Endothelial cell of umbilical vein (primary cell): Measurements from ENCODE around the gene KRTAP1-1. TPM values are rescaled to one million over a fixed set of nuclear protein-coding genes. Genes with fewer than 3 reads are reported as not detected.

Source experiments
- BruUV-seq: library from RNA; stranded (reverse); fragments of 400-500 nt; replicated peaks from 2 replicates; lab custom pipeline; 2021; lab: Mats Ljungman, UMichigan
- CTCF ChIA-PET: fragments of 300-600, 350-600 bp; sonication (Branson Sonifier 250); formaldehyde crosslinking; loops from one replicate; lab custom pipeline; 2021; ENCODE audit warnings: antibody characterized with exemption, inconsistent platforms; lab: Charles Lee
- POLR2A ChIA-PET: fragments of 300-600, 350-600 bp; sonication (Branson Sonifier 250); formaldehyde crosslinking; loops from one replicate; lab custom pipeline; 2021; ENCODE audit warnings: antibody characterized with exemption, inconsistent platforms; lab: Charles Lee
- DNase-seq: peaks from one replicate; pipeline ENCODE4 v3.0.0-alpha.2; 2011; ENCODE audit warnings: low read depth, low spot score
- FAIRE-seq: peaks from 2 replicates; lab custom pipeline; 2011; peaks lifted over from hg19 to GRCh38; lab: Jason Lieb, UNC
- H2AFZ ChIP-seq: 2 replicates; pipeline ENCODE4 v1.6.0; 2012; ENCODE audit warnings: low read depth, low read length, control low read depth, inconsistent platforms
- H3K27ac ChIP-seq: 2 replicates; pipeline ENCODE4 v1.5.1; 2011; ENCODE audit warnings: low read depth, mild to moderate bottlenecking, control low read depth, low read length, moderate library complexity; ENCODE audit not compliant: insufficient read depth
- H3K27me3 ChIP-seq, 2 experiments: 2 replicates each; pipeline versions ENCODE4 v1.6.0 to v1.6.1; 2011; ENCODE audit warnings: low read length in 2 of 2, mixed read lengths in 1 of 2; ENCODE audit not compliant: control insufficient read depth in 2 of 2, insufficient read depth in 2 of 2
- H3K36me3 ChIP-seq, 2 experiments: 2 replicates in 1 of 2; 3 replicates in 1 of 2; pipeline ENCODE4 v1.5.1; 2011; ENCODE audit warnings: low read length in 2 of 2, mild to moderate bottlenecking in 1 of 2, moderate library complexity in 1 of 2; ENCODE audit not compliant: control insufficient read depth in 2 of 2, insufficient read depth in 2 of 2; ENCODE audit errors: extremely low read depth in 1 of 2
- H3K4me1 ChIP-seq: 3 replicates; pipeline ENCODE4 v1.5.1; 2011; ENCODE audit warnings: mild to moderate bottlenecking, low read length; ENCODE audit not compliant: control insufficient read depth, insufficient read depth; ENCODE audit errors: extremely low read depth
- H3K4me2 ChIP-seq: 2 replicates; pipeline ENCODE4 v1.6.1; 2011; ENCODE audit warnings: low read length, control low read depth, mixed read lengths; ENCODE audit not compliant: insufficient read depth
- H3K4me3 ChIP-seq, 3 experiments: fragments of 200-600 bp in 1 of 3; sonication (generic), shearing (Covaris generic) in 1 of 3; replicated peaks in 1 of 3; 2 replicates each; pipeline ENCODE4 v1.5.1; 2011 to 2016; ENCODE audit warnings: control low read depth in 3 of 3, low read length in 3 of 3, mild to moderate bottlenecking in 2 of 3, inconsistent platforms in 1 of 3, low read depth in 1 of 3, moderate library complexity in 1 of 3; ENCODE audit not compliant: insufficient read depth in 1 of 3
- H3K79me2 ChIP-seq: 2 replicates; pipeline ENCODE4 v1.6.0; 2012; ENCODE audit warnings: low read length, inconsistent platforms; ENCODE audit not compliant: control insufficient read depth, insufficient read depth
- H3K9ac ChIP-seq: replicated peaks from 2 replicates; pipeline ENCODE3; 2011; ENCODE audit warnings: low read length, control low read depth; ENCODE audit not compliant: insufficient read depth; ENCODE audit errors: extremely low read depth
- H3K9me1 ChIP-seq: replicated peaks from 3 replicates; pipeline ENCODE4 v1.6.0; 2011; ENCODE audit warnings: mild to moderate bottlenecking, low read length; ENCODE audit not compliant: control insufficient read depth, insufficient read depth; ENCODE audit errors: extremely low read depth
- H3K9me3 ChIP-seq: replicated peaks from 2 replicates; pipeline ENCODE4 v1.5.1; 2012; ENCODE audit warnings: low read length, inconsistent platforms; ENCODE audit not compliant: control insufficient read depth, insufficient read depth
- H4K20me1 ChIP-seq: replicated peaks from 2 replicates; pipeline ENCODE3; 2011; ENCODE audit warnings: mild to moderate bottlenecking, low read length; ENCODE audit not compliant: control insufficient read depth, insufficient read depth; ENCODE audit errors: extremely low read depth
- EZH2 ChIP-seq: IDR thresholded peaks from 2 replicates; pipeline ENCODE4 v1.6.1; 2012; ENCODE audit warnings: borderline replicate concordance, low read depth, mild to moderate bottlenecking, moderate library complexity, low read length, inconsistent platforms; ENCODE audit not compliant: severe bottlenecking
- FOS ChIP-seq: IDR thresholded peaks from 2 replicates; pipeline ENCODE4 v1.6.1; 2011; ENCODE audit warnings: mild to moderate bottlenecking, low read length, moderate library complexity, borderline replicate concordance; ENCODE audit not compliant: insufficient read depth
- GATA2 ChIP-seq: IDR thresholded peaks from 2 replicates; pipeline ENCODE4 v1.7.0; 2011; ENCODE audit warnings: low read depth, mild to moderate bottlenecking, moderate library complexity, mixed read lengths, low read length; ENCODE audit not compliant: insufficient read length, insufficient read depth
- JUN ChIP-seq: IDR thresholded peaks from 2 replicates; pipeline ENCODE4 v1.6.1; 2011; ENCODE audit warnings: borderline replicate concordance, low read depth; ENCODE audit not compliant: insufficient read length, insufficient read depth
- MYC ChIP-seq: IDR thresholded peaks from one replicate; pipeline ENCODE4 v1.6.1; 2011; ENCODE audit warnings: mild to moderate bottlenecking, low read depth, low read length
- POLR2A ChIP-seq: IDR thresholded peaks from 2 replicates; pipeline ENCODE4 v1.6.1; 2012; ENCODE audit warnings: low read depth, mild to moderate bottlenecking, control low read depth, low read length
- POLR2AphosphoS5 ChIP-seq: IDR thresholded peaks from 2 replicates; pipeline ENCODE4 v1.6.1; 2012; ENCODE audit warnings: low read depth, mild to moderate bottlenecking, control low read depth, low read length, moderate library complexity; ENCODE audit not compliant: insufficient read depth
- dilution Hi-C: fragments of 300-500 bp; cut with MboI; formaldehyde crosslinking; loops from one replicate; pipeline ENCODE4 v1.15.0; 2019; ENCODE audit warnings: low sequenced_read_pairs; ENCODE audit not compliant: extremely low pct_ligation_motif_present
- intact Hi-C: fragments of 100-400 bp; cut with micrococcal nuclease; formaldehyde crosslinking; loops from one replicate; pipeline ENCODE4 v1.10.0; 2022
- polyA plus RNA-seq, 4 experiments: library from polyadenylated mRNA; depleted of rRNA in 3 of 4; stranded (reverse) in 3 of 4; unstranded in 1 of 4; fragments of >200 nt; gene quantifications; 2 replicates each; pipeline versions ENCODE4 v1.2.1 to v1.2.3, GENCODE V29; 2011 to 2012; ENCODE audit warnings: missing spikeins in 1 of 4
- total RNA-seq: library from RNA; stranded (reverse); gene quantifications from 2 replicates; pipeline ENCODE4 v1.2.3, GENCODE V29; 2021
- TF ChIP-seq, protein P1 (sequence below): IDR thresholded peaks from 2 replicates; pipeline ENCODE4 v1.6.1; 2011; ENCODE audit not compliant: insufficient read depth, insufficient read length
- TF ChIP-seq, protein P2 (sequence below), 2 donors: IDR thresholded peaks; 1 replicate in 1 of 2; 2 replicates in 1 of 2; pipeline ENCODE4 v1.5.1; 2011; ENCODE audit warnings: low read length in 2 of 2, mild to moderate bottlenecking in 2 of 2, moderate library complexity in 2 of 2, control low read depth in 1 of 2, inconsistent platforms in 1 of 2, low read depth in 1 of 2; ENCODE audit not compliant: insufficient read depth in 1 of 2; ENCODE audit errors: extremely low read depth in 1 of 2

KRTAP1-1 gene
- total and polyA plus RNA-seq, 2 donors (not counting 3 experiments of a cell fraction or from before 2014, with no cell fraction given), result not detected

DNA sequence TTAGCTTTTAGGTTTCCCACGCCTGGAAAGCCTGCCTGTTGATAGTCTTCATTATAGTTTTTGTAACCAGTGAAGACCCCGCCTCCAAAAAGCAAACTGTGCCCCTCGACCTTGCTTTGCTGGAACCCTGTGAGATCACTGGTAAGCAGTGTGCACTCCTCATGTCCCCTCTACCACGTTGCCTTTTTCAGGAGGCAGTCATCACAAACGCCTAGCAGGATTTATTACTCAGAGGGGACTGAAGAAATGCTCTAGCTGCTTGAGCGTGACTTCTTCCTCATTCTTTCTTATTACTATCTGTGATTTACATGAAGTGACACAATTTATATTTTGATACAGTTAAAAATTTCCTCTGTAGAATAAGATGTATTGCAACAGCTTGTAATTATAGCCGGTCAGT is 25.8 kb downstream of the KRTAP1-1 start:
- Histone ChIP-seq H3K9me3 (no peaks in the 10 kb centered on the region), H2AFZ (no peak overlapping the region), H4K20me1 (no peaks in the 10 kb centered on the region), H3K36me3 (no peaks in the 10 kb centered on the region), H3K4me2 (no peak overlapping the region), H3K4me1 (no peaks in the 10 kb centered on the region), H3K79me2 (no peaks in the 10 kb centered on the region), H3K9ac (no peak overlapping the region), H3K27ac (no peak overlapping the region), H3K27me3 (peaks cover 0 to 1% of the 10 kb centered on the region in 2 experiments), H3K4me3 (no peak overlapping the region), H3K9me1 (no peaks in the 10 kb centered on the region)
- ChIA-PET POLR2A (no interaction called here), CTCF (no interaction called here)
- BruUV-seq, result no TSS peak
- intact Hi-C loops (no loop called here), dilution Hi-C loops (no loop called here)
- no peak for DNase-seq
- no peak for FAIRE-seq
- no peak for TF ChIP-seq POLR2AphosphoS5
- no peak for TF ChIP-seq POLR2A
- TF ChIP-seq GATA2, result no peak

DNA sequence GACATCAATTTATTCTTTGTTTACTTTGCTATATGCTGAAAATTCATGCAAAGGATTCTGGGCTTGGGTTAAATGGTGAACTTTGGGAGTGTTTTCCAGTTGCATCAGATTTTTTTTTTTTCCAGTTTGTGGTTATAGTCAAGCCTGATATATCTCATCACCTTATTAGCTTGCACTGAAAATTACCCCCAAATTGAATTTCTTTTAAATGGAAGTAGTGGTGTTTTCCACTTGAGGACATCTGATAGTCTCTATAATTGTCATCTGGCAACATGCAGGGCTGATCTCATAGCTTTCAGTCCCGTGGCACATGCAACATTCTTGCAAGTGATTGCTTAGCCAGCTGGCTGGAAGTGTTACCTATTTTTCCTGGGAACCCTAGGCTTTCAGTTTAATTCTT is 27.6 kb downstream of the KRTAP1-1 start:
- BruUV-seq, result no TSS peak
- intact Hi-C loops, result no loop called here
- no peaks in the 10 kb centered on the region for H3K9me1 ChIP-seq
- no peak overlapping the region for H2AFZ ChIP-seq
- H4K20me1 ChIP-seq, result no peaks in the 10 kb centered on the region
- H3K36me3 ChIP-seq, result no peaks in the 10 kb centered on the region
- H3K9ac ChIP-seq, result no peak overlapping the region
- FAIRE-seq, result no peak
- no peak for DNase-seq
- no peak overlapping the region for H3K4me2 ChIP-seq
- POLR2A ChIA-PET, result no interaction called here
- H3K4me1 ChIP-seq, result no peaks in the 10 kb centered on the region
- TF ChIP-seq MYC (no peak), POLR2A (no peak), GATA2 (no peak), POLR2AphosphoS5 (no peak), JUN (no peak), FOS (no peak), EZH2 (no peak)
- TF ChIP-seq, protein P1, sequence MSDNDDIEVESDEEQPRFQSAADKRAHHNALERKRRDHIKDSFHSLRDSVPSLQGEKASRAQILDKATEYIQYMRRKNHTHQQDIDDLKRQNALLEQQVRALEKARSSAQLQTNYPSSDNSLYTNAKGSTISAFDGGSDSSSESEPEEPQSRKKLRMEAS, result no peak
- TF ChIP-seq, protein P2, sequence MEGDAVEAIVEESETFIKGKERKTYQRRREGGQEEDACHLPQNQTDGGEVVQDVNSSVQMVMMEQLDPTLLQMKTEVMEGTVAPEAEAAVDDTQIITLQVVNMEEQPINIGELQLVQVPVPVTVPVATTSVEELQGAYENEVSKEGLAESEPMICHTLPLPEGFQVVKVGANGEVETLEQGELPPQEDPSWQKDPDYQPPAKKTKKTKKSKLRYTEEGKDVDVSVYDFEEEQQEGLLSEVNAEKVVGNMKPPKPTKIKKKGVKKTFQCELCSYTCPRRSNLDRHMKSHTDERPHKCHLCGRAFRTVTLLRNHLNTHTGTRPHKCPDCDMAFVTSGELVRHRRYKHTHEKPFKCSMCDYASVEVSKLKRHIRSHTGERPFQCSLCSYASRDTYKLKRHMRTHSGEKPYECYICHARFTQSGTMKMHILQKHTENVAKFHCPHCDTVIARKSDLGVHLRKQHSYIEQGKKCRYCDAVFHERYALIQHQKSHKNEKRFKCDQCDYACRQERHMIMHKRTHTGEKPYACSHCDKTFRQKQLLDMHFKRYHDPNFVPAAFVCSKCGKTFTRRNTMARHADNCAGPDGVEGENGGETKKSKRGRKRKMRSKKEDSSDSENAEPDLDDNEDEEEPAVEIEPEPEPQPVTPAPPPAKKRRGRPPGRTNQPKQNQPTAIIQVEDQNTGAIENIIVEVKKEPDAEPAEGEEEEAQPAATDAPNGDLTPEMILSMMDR (IDR thresholded peaks at IDR 0.05; ENCODE audit: extremely low read depth in 1 of 2, insufficient read depth in 1 of 2, low read depth in 1 of 2, low read length in 2 of 2), result no peak
- H3K4me3 ChIP-seq, result no peak overlapping the region
- peaks cover 0 to 1% of the 10 kb centered on the region in 2 experiments for H3K27me3 ChIP-seq
- dilution Hi-C loops, result no loop called here
- CTCF ChIA-PET, result interaction anchor here (0.6 kb wide), 1 partner anchor 635 kb away, joined by 4 read pairs; no protein-coding TSS in a partner anchor
- H3K9me3 ChIP-seq, result no peaks in the 10 kb centered on the region
- H3K27ac ChIP-seq, result no peak overlapping the region
- H3K79me2 ChIP-seq, result no peaks in the 10 kb centered on the region
